Liver (tissue), 9 donors: ENCODE data around the gene STK35. TPM values are rescaled to one million over a fixed set of nuclear protein-coding genes. Genes with fewer than 3 reads are reported as not detected.

ENCODE experiments used
- DNase-seq: peaks from one replicate; pipeline ENCODE4 v3.0.0-alpha.2; 2017; ENCODE audit warnings: low spot score
- H3K27ac ChIP-seq, 2 donors: one replicate each; pipeline ENCODE4 v1.7.0; 2013; ENCODE audit warnings: inconsistent platforms in 2 of 2, low read length in 2 of 2, control low read depth in 1 of 2, low read depth in 1 of 2, mild to moderate bottlenecking in 1 of 2
- H3K27me3 ChIP-seq, 4 donors: one replicate each; pipeline versions ENCODE4 v1.6.1 to v1.7.0; 2013; ENCODE audit warnings: low read length in 3 of 4, inconsistent platforms in 1 of 4, mild to moderate bottlenecking in 1 of 4, moderate library complexity in 1 of 4; ENCODE audit not compliant: control insufficient read depth in 4 of 4, insufficient read depth in 4 of 4
- H3K36me3 ChIP-seq, 4 donors: one replicate each; pipeline versions ENCODE4 v1.6.1 to v1.7.0; 2013; ENCODE audit warnings: low read length in 3 of 4, mild to moderate bottlenecking in 3 of 4, low read depth in 1 of 4, moderate library complexity in 1 of 4; ENCODE audit not compliant: control insufficient read depth in 4 of 4, insufficient read depth in 3 of 4
- H3K4me1 ChIP-seq, 4 donors: one replicate each; pipeline versions ENCODE4 v1.6.1 to v1.7.0; 2013; ENCODE audit warnings: low read length in 3 of 4, mild to moderate bottlenecking in 3 of 4, moderate library complexity in 1 of 4; ENCODE audit not compliant: control insufficient read depth in 4 of 4, insufficient read depth in 4 of 4
- H3K4me3 ChIP-seq, 3 donors: one replicate each; pipeline versions ENCODE4 v1.6.1 to v1.7.0; 2013; ENCODE audit warnings: low read length in 3 of 3, control low read depth in 1 of 3, low read depth in 1 of 3, mild to moderate bottlenecking in 1 of 3
- H3K9ac ChIP-seq, 2 donors: one replicate each; pipeline ENCODE4 v1.7.0; 2013; ENCODE audit warnings: low read length in 2 of 2, mild to moderate bottlenecking in 2 of 2, moderate library complexity in 2 of 2, control low read depth in 1 of 2, low read depth in 1 of 2
- H3K9me3 ChIP-seq, 4 donors: one replicate each; pipeline versions ENCODE4 v1.6.1 to v1.7.0; 2013; ENCODE audit warnings: low read length in 3 of 4; ENCODE audit not compliant: control insufficient read depth in 4 of 4
- EGR1 ChIP-seq, 2 donors: IDR thresholded peaks; 2 replicates each; pipeline ENCODE4 v1.6.1; 2016 to 2018; ENCODE audit warnings: antibody characterized with exemption in 2 of 2, low read depth in 2 of 2
- FOXA1 ChIP-seq: IDR thresholded peaks from 2 replicates; pipeline ENCODE4 v1.6.1; 2016; ENCODE audit warnings: antibody characterized with exemption
- FOXA2 ChIP-seq: IDR thresholded peaks from 2 replicates; pipeline ENCODE4 v1.6.1; 2016; ENCODE audit warnings: antibody characterized with exemption
- GABPA ChIP-seq, 2 donors: IDR thresholded peaks in 1 of 2; conservative IDR thresholded peaks in 1 of 2; 2 replicates each; pipeline ENCODE4 v1.6.1; 2016; ENCODE audit warnings: antibody characterized with exemption in 2 of 2, mild to moderate bottlenecking in 1 of 2, moderate library complexity in 1 of 2
- HNF4A ChIP-seq, 2 donors: conservative IDR thresholded peaks; 2 replicates each; pipeline ENCODE4 v1.6.1; 2016; ENCODE audit warnings: antibody characterized with exemption in 2 of 2, mild to moderate bottlenecking in 2 of 2
- HNF4G ChIP-seq: IDR thresholded peaks from 2 replicates; pipeline ENCODE4 v1.6.1; 2016; ENCODE audit warnings: antibody characterized with exemption
- JUND ChIP-seq, 2 donors: IDR thresholded peaks; 2 replicates each; pipeline ENCODE4 v1.6.1; 2016; ENCODE audit warnings: antibody characterized with exemption in 2 of 2
- NR2F2 ChIP-seq: IDR thresholded peaks from 2 replicates; pipeline ENCODE4 v1.6.1; 2016; ENCODE audit warnings: antibody characterized with exemption
- RAD21 ChIP-seq, 2 donors: IDR thresholded peaks; 2 replicates each; pipeline ENCODE4 v1.6.1; 2016; ENCODE audit warnings: antibody characterized with exemption in 2 of 2, mild to moderate bottlenecking in 2 of 2
- RXRA ChIP-seq, 2 donors: IDR thresholded peaks; 2 replicates each; pipeline ENCODE4 v1.6.1; 2017 to 2018; ENCODE audit warnings: antibody characterized with exemption in 2 of 2, mild to moderate bottlenecking in 1 of 2
- SP1 ChIP-seq: IDR thresholded peaks from 2 replicates; pipeline ENCODE4 v1.6.1; 2018; ENCODE audit warnings: antibody characterized with exemption, mild to moderate bottlenecking
- TAF1 ChIP-seq: conservative IDR thresholded peaks from 2 replicates; pipeline ENCODE4 v1.6.1; 2016; ENCODE audit warnings: antibody characterized with exemption, mild to moderate bottlenecking
- YY1 ChIP-seq: IDR thresholded peaks from 2 replicates; pipeline ENCODE4 v1.6.1; 2016; ENCODE audit warnings: antibody characterized with exemption, mild to moderate bottlenecking
- WGBS: extraction: QIAGEN DNeasy Blood & Tissue Kit; methylation state at CpG from one replicate; pipeline ENCODE4 v1.1.7; 2013; 5-methylcytosine and 5-hydroxymethylcytosine counted together
- polyA plus RNA-seq, 2 donors: library from polyadenylated mRNA; stranded (reverse) in 1 of 2; unstranded in 1 of 2; fragments of 200-250 nt in 1 of 2; fragments of >200 nt in 1 of 2; fragmentation: Nextera tagmentation in 1 of 2; extraction: Ambion mirVana in 1 of 2; gene quantifications; one replicate each; pipeline versions ENCODE4 v1.2.1 to v1.2.3, GENCODE V29; 2013 to 2015
- total RNA-seq, 2 donors: library from RNA; depleted of rRNA; stranded (reverse); fragments of >200 nt; gene quantifications; one replicate each; pipeline ENCODE4 v1.2.3, GENCODE V29; 2014
- TF ChIP-seq, protein P1 (sequence below): fragments of 150-350 bp; IDR thresholded peaks from 2 replicates; pipeline ENCODE4 v1.5.1; 2017; ENCODE audit warnings: improper control_type of control experiment, low read depth, low read length; ENCODE audit not compliant: missing input control
- TF ChIP-seq, protein P2 (sequence below): IDR thresholded peaks from 2 replicates; pipeline ENCODE4 v1.6.1; 2016; ENCODE audit warnings: antibody characterized with exemption, mild to moderate bottlenecking
- TF ChIP-seq, protein P3 (sequence below): IDR thresholded peaks from 2 replicates; pipeline ENCODE4 v1.6.1; 2016; ENCODE audit warnings: antibody characterized with exemption
- TF ChIP-seq, protein P4 (sequence below): IDR thresholded peaks from 2 replicates; pipeline ENCODE4 v1.6.1; 2016; ENCODE audit warnings: antibody characterized with exemption
- TF ChIP-seq, protein P5 (sequence below): IDR thresholded peaks from 2 replicates; pipeline ENCODE4 v1.6.1; 2016; ENCODE audit warnings: antibody characterized with exemption
- donor health status: healthy.
- donor health status: healthy.
- donor health status: healthy.
- donor health status: healthy.
- donor health status: healthy.

The STK35 gene
- total and polyA plus RNA-seq, 4 donors, result 2.5 to 18.5 (median 9.9) TPM

DNA sequence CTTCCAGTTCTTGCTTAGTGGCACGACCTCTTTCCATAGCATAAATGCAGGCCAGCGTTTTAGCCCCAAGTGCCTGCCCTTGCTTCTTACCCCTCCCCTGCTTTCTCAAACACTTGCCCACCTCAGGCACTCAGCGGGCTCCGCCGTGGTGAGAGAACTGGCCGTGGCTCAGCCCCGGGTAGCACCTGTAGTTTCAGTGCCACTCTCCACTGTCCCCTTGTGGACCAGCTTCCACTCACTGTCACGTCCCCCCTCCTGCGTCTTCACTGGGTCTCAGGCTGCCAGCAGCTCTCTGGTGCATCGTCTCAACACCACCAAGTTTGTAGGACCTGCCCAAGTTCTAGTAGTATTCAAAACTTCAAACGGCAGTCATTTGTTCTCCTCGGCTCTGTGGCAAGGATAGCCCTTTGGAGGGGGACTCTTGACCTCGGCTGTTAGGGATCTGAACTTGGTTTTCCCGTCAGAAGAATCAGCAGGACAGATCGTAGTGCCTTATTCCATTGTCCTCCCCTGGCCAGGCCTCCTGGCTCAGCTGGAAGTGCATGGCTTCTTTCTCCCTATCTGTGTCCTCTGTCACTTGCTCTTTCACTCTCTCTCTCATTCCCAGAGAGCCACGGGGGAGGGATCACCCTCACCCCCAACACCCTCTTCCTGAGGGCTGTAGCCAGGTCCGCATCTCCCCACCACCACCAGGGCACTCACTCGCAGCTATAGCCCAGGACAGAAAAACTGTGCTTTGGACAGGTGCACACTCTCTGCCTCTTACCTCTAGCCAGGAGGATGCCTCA lies 44.6 kb downstream of the STK35 start:
- Histone ChIP-seq H3K27me3 (no peaks in the 10 kb centered on the region), H3K36me3 (peaks cover 3 to 17% (median 10%) of the 10 kb centered on the region in 4 donors), H3K9me3 (no peaks in the 10 kb centered on the region), H3K4me3 (no peak overlapping the region), H3K27ac (no peak overlapping the region), H3K4me1 (no peaks in the 10 kb centered on the region), H3K9ac (no peak overlapping the region)
- 93% methylated on average over 18 of the region's 18 CpGs for WGBS
- no peak for DNase-seq
- no peak for TF ChIP-seq YY1
- TF ChIP-seq HNF4G, result no peak
- no peak for TF ChIP-seq RXRA (IDR thresholded peaks at IDR 0.05)
- no peak for TF ChIP-seq HNF4A (conservative IDR thresholded peaks at IDR 0.05)

DNA sequence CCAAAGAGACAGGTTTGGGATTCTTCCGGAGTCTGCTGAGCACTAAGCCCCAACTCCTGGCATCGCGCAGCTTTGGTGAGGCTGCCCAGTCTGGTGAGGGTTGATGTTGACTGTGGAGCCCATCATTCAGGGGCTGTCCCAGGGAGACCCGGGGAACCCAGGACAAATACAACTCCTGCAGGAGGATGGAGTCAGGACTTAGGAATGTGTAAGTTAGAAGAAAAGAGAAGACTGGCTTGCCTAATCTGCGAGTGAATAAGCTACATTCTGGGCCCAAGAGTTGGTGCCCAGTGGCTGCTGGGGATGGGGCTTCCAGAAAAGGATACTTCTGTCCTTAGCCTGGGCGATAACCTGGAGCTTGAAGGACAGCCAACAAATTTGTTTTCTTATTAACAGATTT lies 47.9 kb downstream of the STK35 start:
- no peak overlapping the region for H3K9ac ChIP-seq
- H3K36me3 ChIP-seq, result peaks cover 3 to 10% (median 7%) of the 10 kb centered on the region in 4 donors
- WGBS, result 96% methylated on average over 6 of the region's 6 CpGs
- no peaks in the 10 kb centered on the region for H3K9me3 ChIP-seq
- no peaks in the 10 kb centered on the region for H3K4me1 ChIP-seq
- H3K27me3 ChIP-seq, result no peaks in the 10 kb centered on the region
- H3K4me3 ChIP-seq, result no peak overlapping the region
- no peak for DNase-seq
- H3K27ac ChIP-seq, result no peak overlapping the region
- TF ChIP-seq, protein P1, sequence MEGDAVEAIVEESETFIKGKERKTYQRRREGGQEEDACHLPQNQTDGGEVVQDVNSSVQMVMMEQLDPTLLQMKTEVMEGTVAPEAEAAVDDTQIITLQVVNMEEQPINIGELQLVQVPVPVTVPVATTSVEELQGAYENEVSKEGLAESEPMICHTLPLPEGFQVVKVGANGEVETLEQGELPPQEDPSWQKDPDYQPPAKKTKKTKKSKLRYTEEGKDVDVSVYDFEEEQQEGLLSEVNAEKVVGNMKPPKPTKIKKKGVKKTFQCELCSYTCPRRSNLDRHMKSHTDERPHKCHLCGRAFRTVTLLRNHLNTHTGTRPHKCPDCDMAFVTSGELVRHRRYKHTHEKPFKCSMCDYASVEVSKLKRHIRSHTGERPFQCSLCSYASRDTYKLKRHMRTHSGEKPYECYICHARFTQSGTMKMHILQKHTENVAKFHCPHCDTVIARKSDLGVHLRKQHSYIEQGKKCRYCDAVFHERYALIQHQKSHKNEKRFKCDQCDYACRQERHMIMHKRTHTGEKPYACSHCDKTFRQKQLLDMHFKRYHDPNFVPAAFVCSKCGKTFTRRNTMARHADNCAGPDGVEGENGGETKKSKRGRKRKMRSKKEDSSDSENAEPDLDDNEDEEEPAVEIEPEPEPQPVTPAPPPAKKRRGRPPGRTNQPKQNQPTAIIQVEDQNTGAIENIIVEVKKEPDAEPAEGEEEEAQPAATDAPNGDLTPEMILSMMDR, result no peak
- TF ChIP-seq JUND (IDR thresholded peaks at IDR 0.05), result no peak
- TF ChIP-seq HNF4A (conservative IDR thresholded peaks at IDR 0.05), result no peak
- TF ChIP-seq, protein P2, sequence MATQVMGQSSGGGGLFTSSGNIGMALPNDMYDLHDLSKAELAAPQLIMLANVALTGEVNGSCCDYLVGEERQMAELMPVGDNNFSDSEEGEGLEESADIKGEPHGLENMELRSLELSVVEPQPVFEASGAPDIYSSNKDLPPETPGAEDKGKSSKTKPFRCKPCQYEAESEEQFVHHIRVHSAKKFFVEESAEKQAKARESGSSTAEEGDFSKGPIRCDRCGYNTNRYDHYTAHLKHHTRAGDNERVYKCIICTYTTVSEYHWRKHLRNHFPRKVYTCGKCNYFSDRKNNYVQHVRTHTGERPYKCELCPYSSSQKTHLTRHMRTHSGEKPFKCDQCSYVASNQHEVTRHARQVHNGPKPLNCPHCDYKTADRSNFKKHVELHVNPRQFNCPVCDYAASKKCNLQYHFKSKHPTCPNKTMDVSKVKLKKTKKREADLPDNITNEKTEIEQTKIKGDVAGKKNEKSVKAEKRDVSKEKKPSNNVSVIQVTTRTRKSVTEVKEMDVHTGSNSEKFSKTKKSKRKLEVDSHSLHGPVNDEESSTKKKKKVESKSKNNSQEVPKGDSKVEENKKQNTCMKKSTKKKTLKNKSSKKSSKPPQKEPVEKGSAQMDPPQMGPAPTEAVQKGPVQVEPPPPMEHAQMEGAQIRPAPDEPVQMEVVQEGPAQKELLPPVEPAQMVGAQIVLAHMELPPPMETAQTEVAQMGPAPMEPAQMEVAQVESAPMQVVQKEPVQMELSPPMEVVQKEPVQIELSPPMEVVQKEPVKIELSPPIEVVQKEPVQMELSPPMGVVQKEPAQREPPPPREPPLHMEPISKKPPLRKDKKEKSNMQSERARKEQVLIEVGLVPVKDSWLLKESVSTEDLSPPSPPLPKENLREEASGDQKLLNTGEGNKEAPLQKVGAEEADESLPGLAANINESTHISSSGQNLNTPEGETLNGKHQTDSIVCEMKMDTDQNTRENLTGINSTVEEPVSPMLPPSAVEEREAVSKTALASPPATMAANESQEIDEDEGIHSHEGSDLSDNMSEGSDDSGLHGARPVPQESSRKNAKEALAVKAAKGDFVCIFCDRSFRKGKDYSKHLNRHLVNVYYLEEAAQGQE, result no peak
- no peak for TF ChIP-seq TAF1
- TF ChIP-seq, protein P3, sequence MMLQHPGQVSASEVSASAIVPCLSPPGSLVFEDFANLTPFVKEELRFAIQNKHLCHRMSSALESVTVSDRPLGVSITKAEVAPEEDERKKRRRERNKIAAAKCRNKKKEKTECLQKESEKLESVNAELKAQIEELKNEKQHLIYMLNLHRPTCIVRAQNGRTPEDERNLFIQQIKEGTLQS, result no peak
- TF ChIP-seq, protein P4, sequence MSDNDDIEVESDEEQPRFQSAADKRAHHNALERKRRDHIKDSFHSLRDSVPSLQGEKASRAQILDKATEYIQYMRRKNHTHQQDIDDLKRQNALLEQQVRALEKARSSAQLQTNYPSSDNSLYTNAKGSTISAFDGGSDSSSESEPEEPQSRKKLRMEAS, result no peak
- TF ChIP-seq RAD21 (IDR thresholded peaks at IDR 0.05), result no peak
- TF ChIP-seq GABPA (IDR thresholded peaks at IDR 0.05 in 1 of 2, conservative IDR thresholded peaks at IDR 0.05 in 1 of 2), result no peak
- no peak for TF ChIP-seq NR2F2
- TF ChIP-seq YY1, result no peak
- TF ChIP-seq, protein P5, sequence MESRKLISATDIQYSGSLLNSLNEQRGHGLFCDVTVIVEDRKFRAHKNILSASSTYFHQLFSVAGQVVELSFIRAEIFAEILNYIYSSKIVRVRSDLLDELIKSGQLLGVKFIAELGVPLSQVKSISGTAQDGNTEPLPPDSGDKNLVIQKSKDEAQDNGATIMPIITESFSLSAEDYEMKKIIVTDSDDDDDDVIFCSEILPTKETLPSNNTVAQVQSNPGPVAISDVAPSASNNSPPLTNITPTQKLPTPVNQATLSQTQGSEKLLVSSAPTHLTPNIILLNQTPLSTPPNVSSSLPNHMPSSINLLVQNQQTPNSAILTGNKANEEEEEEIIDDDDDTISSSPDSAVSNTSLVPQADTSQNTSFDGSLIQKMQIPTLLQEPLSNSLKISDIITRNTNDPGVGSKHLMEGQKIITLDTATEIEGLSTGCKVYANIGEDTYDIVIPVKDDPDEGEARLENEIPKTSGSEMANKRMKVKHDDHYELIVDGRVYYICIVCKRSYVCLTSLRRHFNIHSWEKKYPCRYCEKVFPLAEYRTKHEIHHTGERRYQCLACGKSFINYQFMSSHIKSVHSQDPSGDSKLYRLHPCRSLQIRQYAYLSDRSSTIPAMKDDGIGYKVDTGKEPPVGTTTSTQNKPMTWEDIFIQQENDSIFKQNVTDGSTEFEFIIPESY, result no peak
- no peak for TF ChIP-seq HNF4G
- TF ChIP-seq FOXA2, result no peak
- no peak for TF ChIP-seq SP1
- TF ChIP-seq EGR1 (IDR thresholded peaks at IDR 0.05; ENCODE audit: low read depth in 2 of 2), result no peak
- no peak for TF ChIP-seq FOXA1
- TF ChIP-seq RXRA (IDR thresholded peaks at IDR 0.05), result no peak
